NK-92 treated with Interleukin-12 subunit alpha and Interleukin-12 subunit beta, amount 100 ng/mL, for 24 hours (cell line): ENCODE data around the gene NUDT21.
"Not testable (repeated sequence)": the region's sequence is repeated elsewhere in the genome, so short reads cannot be mapped to it uniquely, and the experiment has no call there.

ENCODE experiments used
- DNase-seq: peaks from one replicate; lab custom pipeline; 2025; lab: John Stamatoyannopoulos, UW

NUDT21 gene

GRCh38 chr16:56450986-56451752, at the start of gene NUDT21, which contains the start of gene OGFOD1:
NUDT21 (minus strand) TSS chr16:56451332; CDS start chr16:56451202, 130 bp downstream.
OGFOD1 (plus strand) TSS chr16:56451554; CDS start chr16:56451613, 59 bp downstream.
- peak; percentile 84 for DNase-seq

GRCh38 chr16:56493815-56494214, 42.7 kb upstream of the NUDT21 start:
- no peak for DNase-seq

GRCh38 chr16:56493126-56493525, 42.0 kb upstream of the NUDT21 start:
- no peak for DNase-seq

GRCh38 chr16:56491657-56492261, 40.6 kb upstream of the NUDT21 start:
- DNase-seq: no peak

- DNase-seq: not testable (repeated sequence)
These were observed 37.7 kb upstream of the NUDT21 start for GRCh38 chr16:56488868-56489267.

- DNase-seq: no peak
These were observed 36.9 kb upstream of the NUDT21 start for GRCh38 chr16:56488035-56488434.

- no peak for DNase-seq
These were observed 32.3 kb upstream of the NUDT21 start for GRCh38 chr16:56483394-56483793.

GRCh38 chr16:56482683-56483236, 31.6 kb upstream of the NUDT21 start:
- DNase-seq: no peak

- no peak for DNase-seq
These were observed 30.5 kb upstream of the NUDT21 start for GRCh38 chr16:56481468-56482122.

- DNase-seq: no peak
These were observed 29.8 kb upstream of the NUDT21 start for GRCh38 chr16:56480776-56481467.

GRCh38 chr16:56479469-56479868, 28.3 kb upstream of the NUDT21 start:
- no peak for DNase-seq

- DNase-seq: peak; percentile 12
These were observed 27.3 kb upstream of the NUDT21 start for GRCh38 chr16:56478281-56479049.

- DNase-seq: no peak
These were observed 26.2 kb upstream of the NUDT21 start for GRCh38 chr16:56477096-56477878.

GRCh38 chr16:56475201-56475600, 24.1 kb upstream of the NUDT21 start:
- no peak for DNase-seq

- no peak for DNase-seq
These were observed 19.5 kb upstream of the NUDT21 start for GRCh38 chr16:56470666-56471065.

GRCh38 chr16:56470232-56470631, 19.1 kb upstream of the NUDT21 start:
- DNase-seq: no peak

- no peak for DNase-seq
These were observed 18.6 kb upstream of the NUDT21 start for GRCh38 chr16:56469748-56470147.

GRCh38 chr16:56468800-56469199, 17.7 kb upstream of the NUDT21 start:
- DNase-seq: no peak

GRCh38 chr16:56466344-56466743, 15.2 kb upstream of the NUDT21 start:
- DNase-seq: no peak

- no peak for DNase-seq
These were observed 12.0 kb upstream of the NUDT21 start for GRCh38 chr16:56463153-56463552.
